Measurements from ENCODE around the gene ERN1.

DNA sequence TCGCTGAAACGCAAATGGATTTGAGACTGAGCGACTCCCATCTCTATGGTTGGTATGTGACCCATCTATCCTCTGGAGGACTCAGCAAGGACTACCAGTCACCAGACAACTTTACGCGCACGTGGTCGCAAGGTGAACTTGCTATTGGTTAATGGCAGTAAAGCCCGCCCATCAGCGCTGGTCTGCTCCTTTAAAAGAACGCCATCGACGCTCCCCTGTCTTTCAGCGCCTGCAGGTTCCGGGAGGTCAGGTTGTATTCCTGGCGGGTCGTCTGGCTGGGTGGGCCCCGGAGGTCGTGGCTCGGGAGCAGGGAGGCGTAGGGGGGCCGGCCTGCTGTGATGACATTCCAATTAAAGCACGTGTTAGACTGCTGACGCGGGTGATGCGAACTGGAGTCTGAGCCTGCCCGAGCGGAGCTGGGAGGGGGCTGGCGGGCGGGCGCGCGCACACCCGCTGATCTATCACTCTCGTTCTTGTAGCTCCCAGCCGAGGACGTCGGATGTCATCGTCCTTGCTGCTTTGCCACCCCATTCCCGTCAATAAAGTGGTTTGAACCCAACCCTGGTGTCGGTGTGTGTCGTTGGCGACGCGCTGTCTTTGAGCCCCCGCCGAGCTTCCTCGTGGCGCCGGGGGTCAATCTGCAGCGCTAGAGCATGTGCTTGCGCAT lies 15.9 kb upstream of the ERN1 start:
- TF ChIP-seq, protein P1, sequence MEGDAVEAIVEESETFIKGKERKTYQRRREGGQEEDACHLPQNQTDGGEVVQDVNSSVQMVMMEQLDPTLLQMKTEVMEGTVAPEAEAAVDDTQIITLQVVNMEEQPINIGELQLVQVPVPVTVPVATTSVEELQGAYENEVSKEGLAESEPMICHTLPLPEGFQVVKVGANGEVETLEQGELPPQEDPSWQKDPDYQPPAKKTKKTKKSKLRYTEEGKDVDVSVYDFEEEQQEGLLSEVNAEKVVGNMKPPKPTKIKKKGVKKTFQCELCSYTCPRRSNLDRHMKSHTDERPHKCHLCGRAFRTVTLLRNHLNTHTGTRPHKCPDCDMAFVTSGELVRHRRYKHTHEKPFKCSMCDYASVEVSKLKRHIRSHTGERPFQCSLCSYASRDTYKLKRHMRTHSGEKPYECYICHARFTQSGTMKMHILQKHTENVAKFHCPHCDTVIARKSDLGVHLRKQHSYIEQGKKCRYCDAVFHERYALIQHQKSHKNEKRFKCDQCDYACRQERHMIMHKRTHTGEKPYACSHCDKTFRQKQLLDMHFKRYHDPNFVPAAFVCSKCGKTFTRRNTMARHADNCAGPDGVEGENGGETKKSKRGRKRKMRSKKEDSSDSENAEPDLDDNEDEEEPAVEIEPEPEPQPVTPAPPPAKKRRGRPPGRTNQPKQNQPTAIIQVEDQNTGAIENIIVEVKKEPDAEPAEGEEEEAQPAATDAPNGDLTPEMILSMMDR (IDR thresholded peaks at IDR 0.05 in 4 of 5, conservative IDR thresholded peaks at IDR 0.05 in 1 of 5) = peak in 1 of 5 experiments; percentile 15
- peak; percentile 99 to 100 for TF ChIP-seq POLR2A (IDR thresholded peaks at IDR 0.05)

All from gastrocnemius medialis (tissue), 4 donors.